Neural crest cell (in vitro differentiated cells): ENCODE measurements around the gene COL19A1. TPM values are rescaled to one million over a fixed set of nuclear protein-coding genes. Genes with fewer than 3 reads are reported as not detected.

Experiments used
- DNase-seq: peaks from one replicate; pipeline ENCODE4 v3.0.0; 2021; ENCODE audit warnings: low read depth, mixed read lengths, low spot score
- H3K27ac Mint-ChIP-seq: one replicate; pipeline ENCODE4 v1.8.0; 2021; ENCODE audit warnings: mild to moderate bottlenecking, mixed read lengths; ENCODE audit not compliant: unreplicated experiment
- H3K27me3 Mint-ChIP-seq: 2 replicates; pipeline ENCODE4 v1.8.0; 2021; ENCODE audit warnings: low read depth, mild to moderate bottlenecking, mixed read lengths
- H3K36me3 Mint-ChIP-seq: 2 replicates; pipeline ENCODE4 v1.8.0; 2021; ENCODE audit warnings: low read depth, mild to moderate bottlenecking, mixed read lengths
- H3K4me1 Mint-ChIP-seq: 2 replicates; pipeline ENCODE4 v1.8.0; 2021; ENCODE audit warnings: mixed read lengths
- H3K4me3 Mint-ChIP-seq: one replicate; pipeline ENCODE4 v1.8.0; 2021; ENCODE audit warnings: mild to moderate bottlenecking, mixed read lengths
- H3K9me3 Mint-ChIP-seq: 2 replicates; pipeline ENCODE4 v1.8.0; 2021; ENCODE audit warnings: mixed read lengths
- total RNA-seq: library from RNA; stranded (reverse); gene quantifications from 2 replicates; pipeline ENCODE4 v1.2.1, GENCODE V29; 2021
- TF ChIP-seq, protein P1 (sequence below): fragments of 200-600 bp; sonication (generic); conservative IDR thresholded peaks from 2 replicates; pipeline ENCODE4 v1.5.0; 2021; ENCODE audit warnings: antibody characterized with exemption, mild to moderate bottlenecking

Gene COL19A1
- total RNA-seq, 1 donor from 2014 or later, result 0.09 TPM

DNA sequence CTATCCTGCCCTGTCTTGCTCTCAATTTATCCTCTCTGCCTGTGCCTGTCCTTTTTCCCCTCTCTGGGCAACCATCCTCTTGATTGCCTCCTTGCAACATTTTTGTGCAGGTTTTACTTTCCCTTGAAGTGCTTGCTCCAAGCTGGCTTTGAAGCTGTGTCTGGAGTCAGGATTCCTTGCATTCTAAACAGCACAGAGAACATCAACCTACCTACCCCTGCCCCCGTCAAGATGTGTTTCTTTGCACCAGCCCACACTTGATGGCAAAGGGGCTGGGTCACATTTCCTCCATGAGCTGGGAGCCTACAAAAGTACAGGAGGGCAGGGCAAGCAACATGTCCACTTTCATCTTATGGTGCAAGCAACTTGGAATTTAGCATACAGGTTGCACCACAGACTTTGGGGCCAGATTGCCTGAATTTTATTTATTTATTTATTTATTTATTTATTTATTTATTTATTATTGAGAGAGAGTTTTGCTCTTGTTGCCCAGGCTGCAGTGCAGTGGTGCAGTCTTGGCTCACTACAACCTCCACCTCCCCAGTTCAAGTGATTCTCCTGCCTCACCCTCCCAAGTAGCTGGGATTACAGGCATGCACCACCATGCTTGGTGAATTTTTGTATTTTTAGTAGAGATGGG is 206.3 kb downstream of the COL19A1 start:
- Mint-ChIP-seq H3K4me3 (no peak overlapping the region), H3K36me3 (no peaks in the 10 kb centered on the region), H3K27ac (no peak overlapping the region), H3K27me3 (no peaks in the 10 kb centered on the region), H3K4me1 (no peaks in the 10 kb centered on the region), H3K9me3 (no peaks in the 10 kb centered on the region)
- no peak for DNase-seq
- TF ChIP-seq, protein P1, sequence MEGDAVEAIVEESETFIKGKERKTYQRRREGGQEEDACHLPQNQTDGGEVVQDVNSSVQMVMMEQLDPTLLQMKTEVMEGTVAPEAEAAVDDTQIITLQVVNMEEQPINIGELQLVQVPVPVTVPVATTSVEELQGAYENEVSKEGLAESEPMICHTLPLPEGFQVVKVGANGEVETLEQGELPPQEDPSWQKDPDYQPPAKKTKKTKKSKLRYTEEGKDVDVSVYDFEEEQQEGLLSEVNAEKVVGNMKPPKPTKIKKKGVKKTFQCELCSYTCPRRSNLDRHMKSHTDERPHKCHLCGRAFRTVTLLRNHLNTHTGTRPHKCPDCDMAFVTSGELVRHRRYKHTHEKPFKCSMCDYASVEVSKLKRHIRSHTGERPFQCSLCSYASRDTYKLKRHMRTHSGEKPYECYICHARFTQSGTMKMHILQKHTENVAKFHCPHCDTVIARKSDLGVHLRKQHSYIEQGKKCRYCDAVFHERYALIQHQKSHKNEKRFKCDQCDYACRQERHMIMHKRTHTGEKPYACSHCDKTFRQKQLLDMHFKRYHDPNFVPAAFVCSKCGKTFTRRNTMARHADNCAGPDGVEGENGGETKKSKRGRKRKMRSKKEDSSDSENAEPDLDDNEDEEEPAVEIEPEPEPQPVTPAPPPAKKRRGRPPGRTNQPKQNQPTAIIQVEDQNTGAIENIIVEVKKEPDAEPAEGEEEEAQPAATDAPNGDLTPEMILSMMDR, result no peak

DNA sequence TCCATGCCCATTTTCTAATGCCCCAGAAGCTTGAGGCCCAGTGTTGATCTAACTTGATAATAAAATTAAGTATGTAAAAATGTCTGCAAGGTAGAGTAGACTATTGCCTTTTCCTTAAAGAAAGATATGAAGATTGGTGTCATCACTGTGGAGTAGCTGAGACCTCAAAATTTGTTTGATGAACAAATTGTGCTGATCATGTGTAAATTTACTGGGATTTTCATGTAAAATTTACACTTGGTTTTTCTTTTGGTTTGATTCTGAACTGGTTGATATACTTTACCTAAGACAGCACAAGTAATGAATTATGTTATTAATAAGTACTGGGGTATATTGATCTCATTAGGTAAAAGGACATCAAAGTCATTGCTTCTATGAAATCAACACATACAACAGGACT is 207.3 kb downstream of the COL19A1 start:
- no peak for DNase-seq
- TF ChIP-seq, protein P1, result no peak
- Mint-ChIP-seq H3K27ac (no peak overlapping the region), H3K4me3 (no peak overlapping the region), H3K9me3 (no peaks in the 10 kb centered on the region), H3K27me3 (no peaks in the 10 kb centered on the region), H3K36me3 (no peaks in the 10 kb centered on the region), H3K4me1 (no peaks in the 10 kb centered on the region)

GRCh38 chr6:70079241-70079640 is 212.9 kb downstream of the COL19A1 start:
- peaks cover 8% of the 10 kb centered on the region for H3K4me1 Mint-ChIP-seq
- TF ChIP-seq, protein P1, result no peak
- no peak overlapping the region for H3K27ac Mint-ChIP-seq
- H3K36me3 Mint-ChIP-seq, result no peaks in the 10 kb centered on the region
- no peak overlapping the region for H3K4me3 Mint-ChIP-seq
- no peaks in the 10 kb centered on the region for H3K27me3 Mint-ChIP-seq
- H3K9me3 Mint-ChIP-seq, result no peaks in the 10 kb centered on the region
- no peak for DNase-seq

DNA sequence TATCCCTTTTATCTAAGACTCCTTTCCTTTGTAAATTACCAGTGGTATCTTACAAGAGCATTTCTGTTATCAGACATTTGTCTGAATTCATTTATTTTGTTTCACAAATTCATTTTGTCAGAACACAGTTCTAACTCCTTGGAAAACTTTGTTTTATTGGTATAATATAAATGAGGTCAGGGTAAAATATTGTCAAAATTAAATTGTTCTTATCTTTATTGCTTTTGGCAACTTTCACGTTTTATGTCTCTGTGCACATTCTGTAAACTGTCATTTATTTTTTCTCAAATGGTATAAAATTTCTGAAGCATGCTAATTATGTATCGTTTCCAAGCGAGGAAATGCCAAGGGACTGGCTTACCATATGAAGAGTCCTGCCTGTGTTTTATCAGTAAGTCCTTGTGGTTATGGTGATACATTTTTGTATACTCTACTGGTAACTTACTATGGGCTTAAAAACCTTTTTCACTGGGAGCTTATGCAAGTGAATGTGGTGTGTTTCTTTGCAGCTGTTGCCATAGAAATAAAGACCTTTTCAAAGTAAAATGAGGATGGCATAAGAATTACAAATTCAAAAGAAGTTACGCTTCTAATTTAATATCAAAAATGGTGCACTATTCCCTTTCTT is 214.2 kb downstream of the COL19A1 start:
- H3K4me3 Mint-ChIP-seq, result no peak overlapping the region
- no peak for DNase-seq
- TF ChIP-seq, protein P1, result no peak
- H3K36me3 Mint-ChIP-seq, result no peaks in the 10 kb centered on the region
- H3K27me3 Mint-ChIP-seq, result no peaks in the 10 kb centered on the region
- no peaks in the 10 kb centered on the region for H3K9me3 Mint-ChIP-seq
- H3K27ac Mint-ChIP-seq, result no peak overlapping the region
- peaks cover 8% of the 10 kb centered on the region for H3K4me1 Mint-ChIP-seq

- no peak overlapping the region for H3K27ac Mint-ChIP-seq
- DNase-seq, result no peak
- H3K36me3 Mint-ChIP-seq, result no peaks in the 10 kb centered on the region
- TF ChIP-seq, protein P1, result no peak
- no peaks in the 10 kb centered on the region for H3K9me3 Mint-ChIP-seq
- peaks cover 8% of the 10 kb centered on the region for H3K4me1 Mint-ChIP-seq
- H3K4me3 Mint-ChIP-seq, result no peak overlapping the region
- H3K27me3 Mint-ChIP-seq, result no peaks in the 10 kb centered on the region
Observed at GRCh38 chr6:70082830-70083229, 216.5 kb downstream of the COL19A1 start.
